GM23338 (cell line): Measurements from ENCODE around the gene ANP32E. TPM values are rescaled to one million over a fixed set of nuclear protein-coding genes. Genes with fewer than 3 reads are reported as not detected.

ENCODE experiments used
- ATAC-seq: fragments of 200-7000 bp; cut with Tn5 transposase; 3 replicates; pipeline ENCODE4 v1.9.1; 2020
- DNase-seq: peaks from one replicate; pipeline ENCODE4 v3.0.0-alpha.2; 2015; ENCODE audit warnings: low spot score
- H2AFZ ChIP-seq: fragments of 200-600 bp; sonication (generic); 2 replicates; pipeline ENCODE4 v1.8.0; 2016; ENCODE audit warnings: antibody characterized with exemption, mild to moderate bottlenecking, moderate library complexity
- H3F3A ChIP-seq: fragments of 200-600 bp; sonication (generic); replicated peaks from 2 replicates; pipeline ENCODE4 v1.8.0; 2017; ENCODE audit warnings: antibody characterized with exemption, mixed run types, low read depth
- H3K27ac ChIP-seq: fragments of 200-600 bp; sonication (generic); 2 replicates; pipeline ENCODE4 v1.6.1; 2016; ENCODE audit warnings: low read depth
- H3K27me3 ChIP-seq: fragments of 200-600 bp; sonication (generic); 2 replicates; pipeline ENCODE4 v1.8.0; 2016; ENCODE audit warnings: mild to moderate bottlenecking, mixed run types, moderate library complexity; ENCODE audit not compliant: insufficient read depth
- H3K36me3 ChIP-seq: fragments of 200-600 bp; sonication (generic); 2 replicates; pipeline ENCODE4 v1.8.0; 2016; ENCODE audit warnings: mild to moderate bottlenecking; ENCODE audit not compliant: insufficient read depth
- H3K4me1 ChIP-seq: fragments of 200-600 bp; sonication (generic); 2 replicates; pipeline ENCODE4 v1.8.0; 2016; ENCODE audit warnings: mild to moderate bottlenecking, moderate library complexity; ENCODE audit not compliant: insufficient read depth
- H3K4me2 ChIP-seq: fragments of 200-600 bp; sonication (generic); 2 replicates; pipeline ENCODE4 v1.7.1; 2017; ENCODE audit warnings: mixed run types
- H3K4me3 ChIP-seq: fragments of 200-600 bp; sonication (generic); 2 replicates; pipeline ENCODE4 v1.6.1; 2016; ENCODE audit warnings: mixed run types
- H3K79me2 ChIP-seq: fragments of 200-600 bp; sonication (generic); replicated peaks from 2 replicates; pipeline ENCODE4 v1.8.0; 2017; ENCODE audit warnings: mild to moderate bottlenecking; ENCODE audit not compliant: insufficient read depth
- H3K9me2 ChIP-seq: fragments of 200-600 bp; sonication (generic); 2 replicates; pipeline ENCODE4 v1.8.0; 2017; ENCODE audit not compliant: insufficient read depth
- H4K20me1 ChIP-seq: fragments of 200-600 bp; sonication (generic); replicated peaks from 2 replicates; pipeline ENCODE4 v1.8.0; 2017; ENCODE audit warnings: mild to moderate bottlenecking; ENCODE audit not compliant: insufficient read depth
- H3K27ac Mint-ChIP-seq: 2 replicates; pipeline ENCODE4 v1.8.0; 2020; ENCODE audit warnings: inconsistent platforms, mild to moderate bottlenecking, moderate library complexity, mixed read lengths
- H3K27me3 Mint-ChIP-seq: 3 replicates; pipeline ENCODE4 v1.8.0; 2022; ENCODE audit warnings: low read depth, mild to moderate bottlenecking, moderate library complexity, mixed read lengths, inconsistent platforms; ENCODE audit not compliant: insufficient read depth, poor library complexity
- H3K36me3 Mint-ChIP-seq: 3 replicates; pipeline ENCODE4 v1.8.0; 2021; ENCODE audit warnings: low read depth, mild to moderate bottlenecking, inconsistent platforms, moderate library complexity, mixed read lengths
- H3K4me1 Mint-ChIP-seq: 3 replicates; pipeline ENCODE4 v1.8.0; 2020; ENCODE audit warnings: mild to moderate bottlenecking, inconsistent platforms, mixed read lengths
- H3K4me3 Mint-ChIP-seq: 3 replicates; pipeline ENCODE4 v1.8.0; 2021; ENCODE audit warnings: moderate library complexity, mild to moderate bottlenecking, inconsistent platforms, mixed read lengths
- H3K9me3 Mint-ChIP-seq: 3 replicates; pipeline ENCODE4 v1.8.0; 2020; ENCODE audit warnings: moderate library complexity, mild to moderate bottlenecking, inconsistent platforms, mixed read lengths
- CREB1 ChIP-seq: fragments of 250-450 bp; sonication (Bioruptor Pico); IDR thresholded peaks from 2 replicates; pipeline ENCODE4 v1.5.0; 2020; ENCODE audit warnings: low read depth, mild to moderate bottlenecking, moderate library complexity
- EZH2 ChIP-seq: fragments of 200-600 bp; sonication (generic); IDR thresholded peaks from one replicate; pipeline ENCODE4 v1.8.0; 2017; ENCODE audit warnings: antibody characterized with exemption, mild to moderate bottlenecking, low read depth; ENCODE audit not compliant: unreplicated experiment
- JUNB ChIP-seq: IDR thresholded peaks from one replicate; pipeline ENCODE4 v1.6.1; 2016; ENCODE audit warnings: antibody characterized with exemption; ENCODE audit not compliant: unreplicated experiment
- NANOG ChIP-seq: IDR thresholded peaks from 2 replicates; pipeline ENCODE4 v1.6.1; 2016; ENCODE audit warnings: antibody characterized with exemption, borderline replicate concordance
- POLR2AphosphoS5 ChIP-seq: IDR thresholded peaks from 2 replicates; pipeline ENCODE4 v1.6.1; 2016; ENCODE audit warnings: antibody characterized with exemption, low read depth
- ZNF462 ChIP-seq: fragments of 250-450 bp; sonication (Bioruptor Pico); IDR thresholded peaks from 2 replicates; pipeline ENCODE4 v1.5.0; 2020; ENCODE audit warnings: mild to moderate bottlenecking, moderate library complexity
- polyA plus RNA-seq: library from polyadenylated mRNA; unstranded; fragments of >200 nt; fragmentation: Nextera tagmentation; extraction: Ambion mirVana; gene quantifications from 2 replicates; pipeline ENCODE4 v1.2.1, GENCODE V29; 2016
- total RNA-seq: library from RNA; depleted of rRNA; stranded (reverse); fragments of >200 nt; shearing (Covaris generic); gene quantifications from 2 replicates; pipeline ENCODE4 v1.2.3, GENCODE V29; 2014

The ANP32E gene
- total and polyA plus RNA-seq, 2 experiments from 2014 or later = 88.6 to 257 TPM

- TF ChIP-seq CREB1 (CRISPR knock-in tag) (no peak), NANOG (no peak)
These were observed 47.3 kb upstream of the ANP32E start (continued) for GRCh38 chr1:150283260-150283659.

- Mint-ChIP-seq H3K4me1 (peaks cover 18% of the 10 kb centered on the region), H3K27ac (peak overlapping the region; percentile 96), H3K36me3 (peaks cover 16% of the 10 kb centered on the region; the same call in 2 of the 3 replicates), H3K9me3 (no peaks in the 10 kb centered on the region), H3K27me3 (peaks cover 19% of the 10 kb centered on the region), H3K4me3 (peak overlapping the region; percentile 91)
- H3K4me1 ChIP-seq = peaks cover 15% of the 10 kb centered on the region
- ATAC-seq (peak; percentile 48), DNase-seq (no peak)
- peaks cover 3% of the 10 kb centered on the region; the same call in 1 of the 2 replicates for H3F3A ChIP-seq
- H2AFZ ChIP-seq = peak overlapping the region; percentile 92
- no peaks in the 10 kb centered on the region for H3K79me2 ChIP-seq
- H3K4me2 ChIP-seq = peak overlapping the region; percentile 80
- H3K4me3 ChIP-seq = peak overlapping the region; percentile 60
- H4K20me1 ChIP-seq = no peaks in the 10 kb centered on the region
- no peak for TF ChIP-seq JUNB
- TF ChIP-seq POLR2AphosphoS5 = peak; percentile 2; the same call in 1 of the 2 replicates
- peaks cover 13% of the 10 kb centered on the region for H3K27me3 ChIP-seq
- H3K27ac ChIP-seq = no peak overlapping the region
- H3K9me2 ChIP-seq = no peaks in the 10 kb centered on the region
- no peaks in the 10 kb centered on the region for H3K36me3 ChIP-seq
These were observed 46.6 kb upstream of the ANP32E start for GRCh38 chr1:150282558-150282958.

- Histone ChIP-seq H4K20me1 (no peaks in the 10 kb centered on the region), H3F3A (peaks cover 3% of the 10 kb centered on the region; the same call in 1 of the 2 replicates), H3K36me3 (no peaks in the 10 kb centered on the region), H3K27ac (peak within 1 kb of the TSS; percentile 28; the same call in 1 of the 2 replicates), H3K4me1 (peaks cover 15% of the 10 kb centered on the region), H3K4me3 (peak within 1 kb of the TSS; percentile 60), H2AFZ (peak within 1 kb of the TSS; percentile 92), H3K9me2 (no peaks in the 10 kb centered on the region), H3K4me2 (peak within 1 kb of the TSS; percentile 85), H3K79me2 (no peaks in the 10 kb centered on the region), H3K27me3 (peaks cover 13% of the 10 kb centered on the region)
- peak within 1 kb of the TSS; percentile 96 for H3K27ac Mint-ChIP-seq
- H3K4me3 Mint-ChIP-seq = peak within 1 kb of the TSS; percentile 91
- no peaks in the 10 kb centered on the region for H3K9me3 Mint-ChIP-seq
- H3K27me3 Mint-ChIP-seq = peaks cover 19% of the 10 kb centered on the region
- peaks cover 17% of the 10 kb centered on the region; the same call in 2 of the 3 replicates for H3K36me3 Mint-ChIP-seq
- TF ChIP-seq POLR2AphosphoS5 = peak; percentile 63
- no peak for TF ChIP-seq EZH2
- TF ChIP-seq CREB1 (CRISPR knock-in tag) = peak; percentile 56; the same call in 1 of the 2 replicates
- no peak for TF ChIP-seq ZNF462 (CRISPR knock-in tag)
- ATAC-seq = peak; percentile 95
- H3K4me1 Mint-ChIP-seq = peaks cover 18% of the 10 kb centered on the region
- peak; percentile 99 for DNase-seq
These were observed 46.0 kb upstream of the ANP32E start, which contains the start of gene CIART for GRCh38 chr1:150281758-150282557. CIART (plus strand) TSS chr1:150282554; CDS start chr1:150283268, 714 bp downstream.
